Measurements from ENCODE around the gene DNAH6.

- no peak for TF ChIP-seq CTCF (IDR thresholded peaks at IDR 0.05)
- TF ChIP-seq POLR2A (IDR thresholded peaks at IDR 0.05), result no peak
Observed at GRCh38 chr2:84727315-84727714, 211.0 kb downstream of the DNAH6 start.

Data from esophagus squamous epithelium (tissue), 4 donors.